K562 (cell line): Measurements from ENCODE around the gene GCHFR. TPM values are rescaled to one million over a fixed set of nuclear protein-coding genes. Genes with fewer than 3 reads are reported as not detected.

Source experiments
- ATAC-seq: fragments of 200-7000 bp; cut with Tn5 transposase; 3 replicates; pipeline ENCODE4 v1.9.1; 2020; ENCODE audit warnings: moderate library complexity
- BruUV-seq: library from RNA; stranded (reverse); fragments of 400-500 nt; replicated peaks from 2 replicates; lab custom pipeline; 2021; lab: Mats Ljungman, UMichigan
- CTCF ChIA-PET: fragments of 300-600 bp; formaldehyde crosslinking; extraction: SDS; loops from one replicate; lab custom pipeline; 2021; ENCODE audit warnings: low intra/inter-chr PET ratio; lab: Yijun Ruan, JAX
- POLR2A ChIA-PET: fragments of 300-600, 350-650 bp; sonication (Branson Sonifier 250); formaldehyde crosslinking; extraction: SDS; loops from one replicate; lab custom pipeline; 2021; ENCODE audit warnings: antibody characterized with exemption, inconsistent platforms; lab: Yijun Ruan, JAX
- DNase-seq, 4 experiments: peaks; one replicate each; pipeline versions ENCODE4 v3.0.0 to v3.0.0-alpha.2; 2011 to 2018; ENCODE audit warnings: low spot score in 3 of 4, mixed read lengths in 3 of 4; ENCODE audit errors: extremely low read depth in 1 of 4
- FAIRE-seq: peaks from 2 replicates; lab custom pipeline; 2011; peaks lifted over from hg19 to GRCh38; lab: Jason Lieb, UNC
- H2AFZ ChIP-seq: 2 replicates; pipeline ENCODE4 v1.6.0; 2011; ENCODE audit warnings: low read depth, low read length, control low read depth, inconsistent platforms
- H3K27ac ChIP-seq: fragments of 200-600 bp; 3 replicates; pipeline ENCODE4 v1.8.0; 2011; ENCODE audit warnings: low read depth, mild to moderate bottlenecking, control low read depth, inconsistent platforms, low read length, moderate library complexity, mixed read lengths; ENCODE audit errors: extremely low read depth
- H3K27me3 ChIP-seq, 2 experiments: fragments of 300-600 bp in 1 of 2; 2 replicates in 1 of 2; 3 replicates in 1 of 2; pipeline versions ENCODE4 v1.6.0 to v1.8.0; 2011; ENCODE audit warnings: inconsistent platforms in 2 of 2, low read length in 2 of 2, mild to moderate bottlenecking in 1 of 2, mixed read lengths in 1 of 2, moderate library complexity in 1 of 2; ENCODE audit not compliant: control insufficient read depth in 2 of 2, insufficient read depth in 2 of 2
- H3K36me3 ChIP-seq: fragments of 300-600 bp; 3 replicates; pipeline ENCODE4 v1.8.0; 2011; ENCODE audit warnings: mild to moderate bottlenecking, low read length, inconsistent platforms; ENCODE audit not compliant: control insufficient read depth, insufficient read depth
- H3K4me1 ChIP-seq, 2 experiments: fragments of 200-600 bp in 1 of 2; replicated peaks in 1 of 2; 2 replicates in 1 of 2; 3 replicates in 1 of 2; pipeline versions ENCODE4 v1.5.1 to v1.8.0; 2011; ENCODE audit warnings: inconsistent platforms in 2 of 2, low read length in 2 of 2, mild to moderate bottlenecking in 1 of 2, mixed read lengths in 1 of 2, moderate library complexity in 1 of 2; ENCODE audit not compliant: control insufficient read depth in 2 of 2, insufficient read depth in 2 of 2
- H3K4me2 ChIP-seq: 2 replicates; pipeline ENCODE4 v1.6.1; 2011; ENCODE audit warnings: low read length, control low read depth, inconsistent platforms, mixed read lengths; ENCODE audit not compliant: insufficient read depth
- H3K4me3 ChIP-seq: fragments of 200-600 bp; sonication (generic), shearing (Covaris generic); 2 replicates; pipeline ENCODE4 v1.5.1; 2016; ENCODE audit warnings: control low read depth, inconsistent platforms
- H3K79me2 ChIP-seq: fragments of 200-600 bp; 3 replicates; pipeline ENCODE4 v1.8.0; 2011; ENCODE audit warnings: low read length, inconsistent platforms; ENCODE audit not compliant: control insufficient read depth, insufficient read depth
- H3K9ac ChIP-seq, 2 experiments: 2 replicates each; pipeline versions ENCODE4 v1.6.0 to v1.6.1; 2011; ENCODE audit warnings: low read depth in 2 of 2, low read length in 2 of 2, control low read depth in 1 of 2, inconsistent platforms in 1 of 2, mild to moderate bottlenecking in 1 of 2, mixed read lengths in 1 of 2; ENCODE audit not compliant: insufficient read depth in 1 of 2
- H3K9me1 ChIP-seq: one replicate; pipeline ENCODE4 v1.6.0; 2011; ENCODE audit warnings: inconsistent platforms, mild to moderate bottlenecking, low read length, moderate library complexity; ENCODE audit not compliant: control insufficient read depth, insufficient read depth
- H3K9me3 ChIP-seq: replicated peaks from 2 replicates; pipeline ENCODE4 v1.5.1; 2011; ENCODE audit warnings: low read depth, low read length, inconsistent platforms; ENCODE audit not compliant: control insufficient read depth, insufficient read depth
- H4K20me1 ChIP-seq: replicated peaks from 2 replicates; pipeline ENCODE4 v1.6.1; 2011; ENCODE audit warnings: low read length, inconsistent platforms, mixed read lengths; ENCODE audit not compliant: control insufficient read depth, insufficient read depth
- BACH1 ChIP-seq: fragments of 200-800 bp; sonication (Bioruptor generic); IDR thresholded peaks from 2 replicates; pipeline ENCODE4 v1.6.1; 2016; ENCODE audit warnings: missing genetic modification characterization, missing compliant biosample characterization
- COPS2 ChIP-seq: fragments of 450-650 bp; conservative IDR thresholded peaks from 2 replicates; pipeline ENCODE4 v1.6.1; 2016; ENCODE audit warnings: mild to moderate bottlenecking, moderate library complexity
- CTBP1 ChIP-seq: fragments of 450-650 bp; IDR thresholded peaks from 2 replicates; pipeline ENCODE4 v1.6.1; 2016; ENCODE audit warnings: borderline replicate concordance
- FOSL1 ChIP-seq: fragments of 200-800 bp; sonication (Bioruptor generic); conservative IDR thresholded peaks from 2 replicates; pipeline ENCODE4 v1.6.1; 2016; ENCODE audit warnings: missing genetic modification characterization, missing compliant biosample characterization
- HNRNPK ChIP-seq: fragments of 200-400 bp; formaldehyde crosslinking; IDR thresholded peaks from one replicate; pipeline ENCODE4 v1.6.1; 2018; ENCODE audit warnings: mild to moderate bottlenecking, low read depth, low read length; ENCODE audit not compliant: poor library complexity, severe bottlenecking
- HNRNPL ChIP-seq: fragments of 200-400 bp; formaldehyde crosslinking; IDR thresholded peaks from 2 replicates; pipeline ENCODE4 v1.6.1; 2017; ENCODE audit warnings: low read depth, mild to moderate bottlenecking, low read length
- MAZ ChIP-seq, 2 experiments: fragments of 450-650 bp in 1 of 2; sonication (generic) in 1 of 2; formaldehyde crosslinking; IDR thresholded peaks in 1 of 2; conservative IDR thresholded peaks in 1 of 2; 2 replicates each; pipeline versions ENCODE4 v1.4.0 to v1.5.0; 2020; ENCODE audit warnings: mild to moderate bottlenecking in 1 of 2, missing genetic modification reagents in 1 of 2
- NCOA4 ChIP-seq: fragments of 450-650 bp; IDR thresholded peaks from 2 replicates; pipeline ENCODE4 v1.6.1; 2018; ENCODE audit warnings: mild to moderate bottlenecking; ENCODE audit not compliant: partially characterized antibody
- NFRKB ChIP-seq: fragments of 450-650 bp; IDR thresholded peaks from 2 replicates; pipeline ENCODE4 v1.6.1; 2016; ENCODE audit warnings: low read depth
- RBBP5 ChIP-seq: fragments of 200-600 bp; sonication (generic); IDR thresholded peaks from 2 replicates; pipeline ENCODE4 v1.6.1; 2012; ENCODE audit warnings: borderline replicate concordance, mild to moderate bottlenecking, low read length, control low read depth, inconsistent platforms; ENCODE audit not compliant: insufficient read depth, poor library complexity, severe bottlenecking
- RBM22 ChIP-seq: fragments of 200-400 bp; formaldehyde crosslinking; IDR thresholded peaks from 2 replicates; pipeline ENCODE4 v1.6.1; 2018; ENCODE audit warnings: low read length, low read depth; ENCODE audit not compliant: poor library complexity, severe bottlenecking
- SMAD4 ChIP-seq: fragments of 250-450 bp; sonication (Bioruptor Pico); conservative IDR thresholded peaks from 2 replicates; pipeline ENCODE4 v1.8.0; 2021; ENCODE audit warnings: inconsistent platforms, mild to moderate bottlenecking, moderate library complexity
- SNRNP70 ChIP-seq: fragments of 200-400 bp; formaldehyde crosslinking; optimal IDR thresholded peaks from 2 replicates; pipeline ENCODE3; 2017; ENCODE audit warnings: low read depth, low read length
- SRSF9 ChIP-seq: fragments of 200-400 bp; formaldehyde crosslinking; IDR thresholded peaks from 2 replicates; pipeline ENCODE4 v1.6.1; 2017; ENCODE audit warnings: low read depth, low read length, borderline replicate concordance
- TEAD1 ChIP-seq, 2 experiments: fragments of 450-650 bp in 1 of 2; sonication (generic) in 1 of 2; formaldehyde crosslinking; IDR thresholded peaks; 2 replicates each; pipeline versions ENCODE4 v1.4.0 to v1.8.0; 2020 to 2022; ENCODE audit warnings: mild to moderate bottlenecking in 2 of 2, missing genetic modification reagents in 1 of 2
- USF1 ChIP-seq: sonication (generic); formaldehyde crosslinking; IDR thresholded peaks from 2 replicates; pipeline ENCODE4 v1.9.0; 2022; ENCODE audit warnings: mild to moderate bottlenecking, missing genetic modification reagents
- ZNF444 ChIP-seq: fragments of 250-450 bp; sonication (Bioruptor Pico); IDR thresholded peaks from 2 replicates; pipeline ENCODE4 v1.4.0; 2020; ENCODE audit warnings: mild to moderate bottlenecking, moderate library complexity
- ZNF696 ChIP-seq: fragments of 250-450 bp; sonication (Bioruptor Pico); conservative IDR thresholded peaks from 2 replicates; pipeline ENCODE4 v1.4.0; 2020; ENCODE audit warnings: mild to moderate bottlenecking, moderate library complexity
- WGBS: fragments of 100-300 bp; shearing (Covaris generic); methylation state at CpG from one replicate; pipeline ENCODE4 v1.1.6; 2016; ENCODE audit warnings: low coverage, mixed read lengths; ENCODE audit not compliant: insufficient coverage; ENCODE audit errors: missing lambda C conversion rate; 5-methylcytosine and 5-hydroxymethylcytosine counted together
- in situ Hi-C: fragments of 300-500 bp; cut with MboI; formaldehyde crosslinking; loops from 4 replicates; pipeline ENCODE4 v1.15.0; 2018; ENCODE audit warnings: inconsistent platforms, mixed read lengths
- intact Hi-C: fragments of 100-400 bp; cut with micrococcal nuclease; formaldehyde crosslinking; loops from 2 replicates; pipeline ENCODE4 v1.14.2; 2022
- polyA plus RNA-seq, 8 experiments: library from polyadenylated mRNA; depleted of rRNA in 4 of 8; stranded (reverse) in 5 of 8; unstranded in 3 of 8; fragments of >200 nt; fragmentation: Nextera tagmentation in 2 of 8; fragmentation: Illumina TruSeq in 1 of 8; extraction: Ambion mirVana in 2 of 8; extraction: Trizol in 1 of 8; gene quantifications; 2 replicates each; pipeline versions ENCODE4 v1.2.1 to v1.2.3, GENCODE V29; 2011 to 2014; ENCODE audit warnings: inconsistent platforms in 1 of 8, missing spikeins in 1 of 8
- total RNA-seq, 7 experiments: library from RNA; depleted of rRNA in 6 of 7; stranded (reverse); fragments of >200 nt in 6 of 7; fragmentation: Illumina TruSeq in 2 of 7; extraction: Trizol in 2 of 7; gene quantifications; 2 replicates each; pipeline versions ENCODE4 v1.2.1 to v1.2.3, GENCODE V29; 2011 to 2021; ENCODE audit warnings: low replicate concordance in 1 of 7

The GCHFR gene
- total and polyA plus RNA-seq, 9 of the 15 experiments (the other 6 are each of a cell fraction or from before 2014, with no cell fraction given) = 8.7 to 83.5 (median 20.8) TPM

GRCh38 chr15:40785814-40786213 is 21.9 kb downstream of the GCHFR start:
- Histone ChIP-seq H3K4me2 (no peak overlapping the region), H3K9me3 (no peaks in the 10 kb centered on the region), H3K4me1 (peaks cover 7 to 11% of the 10 kb centered on the region in 2 experiments; a peak in 4 of 5 replicates), H3K79me2 (peaks cover 4% of the 10 kb centered on the region; the same call in 1 of the 3 replicates), H3K4me3 (no peak overlapping the region), H4K20me1 (no peaks in the 10 kb centered on the region), H2AFZ (no peak overlapping the region), H3K9me1 (no peaks in the 10 kb centered on the region), H3K36me3 (peaks cover 3% of the 10 kb centered on the region; the same call in 1 of the 3 replicates), H3K27me3 (no peaks in the 10 kb centered on the region)
- intact Hi-C loops = loop anchor here (1.0 to 10.0 kb wide), 3 partner anchors 71 to 271 kb away; no protein-coding TSS in a partner anchor
- WGBS = 89% methylated on average over 2 of the region's 2 CpGs
- ATAC-seq = no peak
- no TSS peak for BruUV-seq
- TF ChIP-seq BACH1 (tag) (no peak), SNRNP70 (no peak), ZNF696 (CRISPR knock-in tag) (no peak), NCOA4 (no peak), ZNF444 (CRISPR knock-in tag) (no peak), RBBP5 (no peak), USF1 (CRISPR knock-in tag) (no peak), MAZ (CRISPR knock-in tag; conservative IDR thresholded peaks at IDR 0.05 in 1 of 2, IDR thresholded peaks at IDR 0.05 in 1 of 2) (no peak), COPS2 (no peak), HNRNPK (no peak), HNRNPL (no peak), SRSF9 (no peak), NFRKB (no peak), RBM22 (no peak), TEAD1 (CRISPR knock-in tag; IDR thresholded peaks at IDR 0.05) (no peak), FOSL1 (no peak), CTBP1 (no peak), SMAD4 (CRISPR knock-in tag) (no peak)
- TF ChIP-seq, all 486 proteins: peak for 0
- ChIA-PET POLR2A (interaction anchor here (0.6 to 1.8 kb wide), 7 partner anchors 8 to 156 kb away, joined by 3 to 6 read pairs (median 3); partner anchors contain the start of gene GCHFR), CTCF (interaction anchor here (0.6 to 5.1 kb wide), 2 partner anchors 72 to 108 kb away, joined by 4 to 66 read pairs; partner anchors contain the start of gene VPS18)
- no peak overlapping the region for H3K27ac ChIP-seq
- DNase-seq (no peak), FAIRE-seq (no peak)
- no peak overlapping the region for H3K9ac ChIP-seq
- in situ Hi-C loops = no loop called here
